Lower leg skin (tissue), 3 donors: ENCODE data around the gene BRF1.

ENCODE experiments used
- CTCF ChIP-seq, 3 donors: fragments of 450-650 bp; IDR thresholded peaks; one replicate each; pipeline ENCODE4 v1.5.1; 2016; ENCODE audit warnings: antibody characterized with exemption in 3 of 3, mild to moderate bottlenecking in 3 of 3, moderate library complexity in 2 of 3
- POLR2A ChIP-seq, 2 donors: fragments of 450-650 bp; IDR thresholded peaks; one replicate each; pipeline ENCODE4 v1.6.1; 2016 to 2017; ENCODE audit warnings: antibody characterized with exemption in 2 of 2, mild to moderate bottlenecking in 1 of 2, moderate library complexity in 1 of 2

- TF ChIP-seq CTCF (IDR thresholded peaks at IDR 0.05) (no peak), POLR2A (IDR thresholded peaks at IDR 0.05) (no peak)
These were observed 112.8 kb downstream of the BRF1 start for GRCh38 chr14:105187935-105188524.
